Medulla oblongata (tissue), 1 donor: ENCODE measurements around the gene CLDN1.

Experiments
- DNase-seq: peaks from one replicate; pipeline ENCODE4 v3.0.0-alpha.2; 2015; ENCODE audit errors: extremely low spot score

CLDN1 gene

GRCh38 chr3:190321789-190322603 lies at the start of gene CLDN1:
CLDN1 (minus strand) TSS chr3:190322446; CDS start chr3:190322206, 240 bp downstream.
- peak; percentile 84 for DNase-seq

- DNase-seq: no peak
Observed at GRCh38 chr3:190371152-190371551, 48.9 kb upstream of the CLDN1 start.

GRCh38 chr3:190370369-190370768 lies 48.1 kb upstream of the CLDN1 start:
- no peak for DNase-seq

GRCh38 chr3:190369668-190370295 lies 47.5 kb upstream of the CLDN1 start:
- no peak for DNase-seq

GRCh38 chr3:190368881-190369280 lies 46.6 kb upstream of the CLDN1 start:
- no peak for DNase-seq

GRCh38 chr3:190366133-190366532 lies 43.9 kb upstream of the CLDN1 start:
- DNase-seq: no peak

- no peak for DNase-seq
Observed at GRCh38 chr3:190362258-190362657, 40.0 kb upstream of the CLDN1 start.

GRCh38 chr3:190361791-190362190 lies 39.5 kb upstream of the CLDN1 start:
- DNase-seq: no peak

GRCh38 chr3:190360228-190360627 lies 38.0 kb upstream of the CLDN1 start:
- no peak for DNase-seq

- DNase-seq: no peak
Observed at GRCh38 chr3:190359813-190360212, 37.6 kb upstream of the CLDN1 start.

- no peak for DNase-seq
Observed at GRCh38 chr3:190357468-190357867, 35.2 kb upstream of the CLDN1 start.

- DNase-seq: no peak
Observed at GRCh38 chr3:190356246-190356645, 34.0 kb upstream of the CLDN1 start.

- no peak for DNase-seq
Observed at GRCh38 chr3:190352861-190353457, 30.7 kb upstream of the CLDN1 start.

- no peak for DNase-seq
Observed at GRCh38 chr3:190346541-190346940, 24.3 kb upstream of the CLDN1 start.

- no peak for DNase-seq
Observed at GRCh38 chr3:190345878-190346277, 23.6 kb upstream of the CLDN1 start.

- DNase-seq: no peak
Observed at GRCh38 chr3:190345027-190345821, 23.0 kb upstream of the CLDN1 start.

- DNase-seq: no peak
Observed at GRCh38 chr3:190340071-190340470, 17.8 kb upstream of the CLDN1 start.

GRCh38 chr3:190339130-190339529 lies 16.9 kb upstream of the CLDN1 start:
- DNase-seq: no peak

GRCh38 chr3:190338717-190339116 lies 16.5 kb upstream of the CLDN1 start:
- no peak for DNase-seq

- no peak for DNase-seq
Observed at GRCh38 chr3:190337301-190337700, 15.1 kb upstream of the CLDN1 start.

- no peak for DNase-seq
Observed at GRCh38 chr3:190336516-190337189, 14.4 kb upstream of the CLDN1 start.

GRCh38 chr3:190333961-190334360 lies 11.7 kb upstream of the CLDN1 start:
- no peak for DNase-seq
